ENCODE results near the gene PANK1. TPM values are rescaled to one million over a fixed set of nuclear protein-coding genes. Genes with fewer than 3 reads are reported as not detected.

The PANK1 gene
- total RNA-seq, 1 donor from 2014 or later = 38.0 TPM

DNA sequence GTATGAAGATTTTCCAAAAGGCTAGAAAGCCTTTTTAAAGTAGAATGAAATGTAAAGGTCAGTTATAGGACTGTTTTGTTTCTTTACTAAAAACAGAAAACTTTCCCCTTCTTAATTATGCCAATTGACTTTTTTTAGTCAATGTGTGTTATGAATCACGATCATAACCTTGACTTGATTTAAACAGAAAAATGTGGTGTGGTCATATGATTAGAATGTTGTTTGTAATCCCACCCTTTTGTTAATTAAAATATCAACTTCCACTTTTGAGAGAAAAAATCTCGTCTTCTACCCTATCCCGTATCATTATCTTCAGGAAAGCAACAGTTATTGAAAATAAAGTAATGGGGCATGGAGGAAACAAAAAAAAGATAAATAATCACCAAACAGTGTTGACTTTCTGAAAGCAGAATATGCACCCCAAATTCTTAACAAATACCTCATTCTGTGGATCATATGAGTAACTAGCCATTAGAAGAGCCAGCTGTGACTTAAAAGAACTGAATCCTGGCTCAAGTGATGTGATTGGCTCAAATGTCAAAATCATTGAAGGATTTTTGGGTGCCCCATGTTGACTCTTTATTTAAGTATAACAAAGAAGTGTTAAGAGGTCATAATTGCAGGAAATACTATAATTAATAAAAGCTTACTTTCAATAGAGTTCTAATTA is 77.3 kb downstream of the PANK1 start:
- Mint-ChIP-seq H3K27ac (no peak overlapping the region), H3K27me3 (no peaks in the 10 kb centered on the region), H3K36me3 (ENCODE audit: insufficient read depth) (peaks cover 1% of the 10 kb centered on the region), H3K9me3 (ENCODE audit: low read depth) (no peaks in the 10 kb centered on the region), H3K4me3 (ENCODE audit: low read depth) (no peak overlapping the region), H3K4me1 (ENCODE audit: low read depth) (peaks cover 19% of the 10 kb centered on the region)
- no peak for DNase-seq (ENCODE audit: low spot score, unreplicated experiment)
- TF ChIP-seq, protein P1, sequence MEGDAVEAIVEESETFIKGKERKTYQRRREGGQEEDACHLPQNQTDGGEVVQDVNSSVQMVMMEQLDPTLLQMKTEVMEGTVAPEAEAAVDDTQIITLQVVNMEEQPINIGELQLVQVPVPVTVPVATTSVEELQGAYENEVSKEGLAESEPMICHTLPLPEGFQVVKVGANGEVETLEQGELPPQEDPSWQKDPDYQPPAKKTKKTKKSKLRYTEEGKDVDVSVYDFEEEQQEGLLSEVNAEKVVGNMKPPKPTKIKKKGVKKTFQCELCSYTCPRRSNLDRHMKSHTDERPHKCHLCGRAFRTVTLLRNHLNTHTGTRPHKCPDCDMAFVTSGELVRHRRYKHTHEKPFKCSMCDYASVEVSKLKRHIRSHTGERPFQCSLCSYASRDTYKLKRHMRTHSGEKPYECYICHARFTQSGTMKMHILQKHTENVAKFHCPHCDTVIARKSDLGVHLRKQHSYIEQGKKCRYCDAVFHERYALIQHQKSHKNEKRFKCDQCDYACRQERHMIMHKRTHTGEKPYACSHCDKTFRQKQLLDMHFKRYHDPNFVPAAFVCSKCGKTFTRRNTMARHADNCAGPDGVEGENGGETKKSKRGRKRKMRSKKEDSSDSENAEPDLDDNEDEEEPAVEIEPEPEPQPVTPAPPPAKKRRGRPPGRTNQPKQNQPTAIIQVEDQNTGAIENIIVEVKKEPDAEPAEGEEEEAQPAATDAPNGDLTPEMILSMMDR (IDR thresholded peaks at IDR 0.05; ENCODE audit: unreplicated experiment) = no peak

DNA sequence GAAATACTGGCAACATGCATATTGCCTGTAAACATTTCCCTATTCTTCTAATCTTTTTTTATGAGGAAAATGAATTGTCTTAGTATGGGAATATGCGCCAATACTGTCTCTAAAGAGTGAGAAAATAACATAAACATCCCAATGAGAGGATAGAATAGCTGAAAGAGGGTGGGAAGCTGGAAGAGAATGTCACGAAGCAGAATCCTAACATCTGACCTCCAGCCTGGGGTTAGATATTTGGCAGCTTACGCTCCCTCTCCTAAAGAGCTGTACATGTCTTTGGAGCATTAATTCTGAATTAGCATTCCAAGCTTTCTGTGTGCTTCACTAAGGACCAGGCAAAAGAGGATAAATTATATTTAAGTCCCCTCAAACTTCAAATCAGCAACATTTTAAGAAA is 78.0 kb downstream of the PANK1 start:
- H3K36me3 Mint-ChIP-seq (ENCODE audit: insufficient read depth) = peaks cover under 1% of the 10 kb centered on the region
- H3K27me3 Mint-ChIP-seq = no peaks in the 10 kb centered on the region
- H3K4me1 Mint-ChIP-seq (ENCODE audit: low read depth) = peaks cover 26% of the 10 kb centered on the region
- no peak overlapping the region for H3K4me3 Mint-ChIP-seq (ENCODE audit: low read depth)
- H3K9me3 Mint-ChIP-seq (ENCODE audit: low read depth) = no peaks in the 10 kb centered on the region
- TF ChIP-seq, protein P1 (IDR thresholded peaks at IDR 0.05; ENCODE audit: unreplicated experiment) = no peak
- no peak overlapping the region for H3K27ac Mint-ChIP-seq
- no peak for DNase-seq (ENCODE audit: low spot score, unreplicated experiment)

DNA sequence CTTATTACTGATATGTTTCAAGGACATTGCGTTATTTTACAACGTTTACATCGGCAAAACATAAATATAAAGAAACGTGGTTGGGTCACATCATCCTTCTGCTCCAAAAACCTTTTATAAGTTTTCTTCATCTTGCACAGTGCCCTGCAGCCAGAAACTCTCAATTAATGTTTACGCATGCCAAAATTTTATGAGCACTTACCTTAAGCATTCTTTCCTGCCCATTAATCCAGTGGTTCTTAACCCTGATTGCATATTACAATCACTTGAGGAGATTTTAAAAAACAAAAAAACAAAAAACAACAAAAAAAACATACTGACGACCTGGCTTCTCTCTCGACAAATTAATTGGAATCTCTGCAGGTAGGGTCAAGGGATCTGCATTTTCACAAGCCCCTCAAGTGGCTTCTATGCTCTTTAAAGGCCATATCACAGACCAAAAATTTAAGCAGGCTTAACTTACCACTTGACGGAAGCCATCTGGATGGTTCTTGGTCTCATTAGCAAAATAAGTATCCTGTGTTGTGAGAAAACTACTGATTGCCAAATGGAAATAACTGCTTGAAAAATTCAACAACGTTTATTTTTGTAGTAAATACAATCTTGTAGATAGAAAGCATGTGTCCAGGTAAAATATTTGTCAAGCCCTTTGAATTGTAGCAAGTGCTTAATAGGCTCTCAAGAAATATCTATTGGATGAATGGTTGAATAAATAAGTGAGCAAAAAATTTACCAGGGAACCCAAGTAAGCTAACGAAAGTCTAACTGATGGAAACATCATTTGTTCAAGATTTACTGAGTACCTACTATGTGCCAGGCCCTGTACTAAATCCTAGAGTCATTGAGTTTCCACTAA is 78.7 kb downstream of the PANK1 start:
- peaks cover 32% of the 10 kb centered on the region for H3K4me1 Mint-ChIP-seq (ENCODE audit: low read depth)
- H3K27ac Mint-ChIP-seq = no peak overlapping the region
- H3K9me3 Mint-ChIP-seq (ENCODE audit: low read depth) = no peaks in the 10 kb centered on the region
- no peaks in the 10 kb centered on the region for H3K27me3 Mint-ChIP-seq
- no peaks in the 10 kb centered on the region for H3K36me3 Mint-ChIP-seq (ENCODE audit: insufficient read depth)
- no peak overlapping the region for H3K4me3 Mint-ChIP-seq (ENCODE audit: low read depth)
- DNase-seq (ENCODE audit: low spot score, unreplicated experiment) = no peak
- TF ChIP-seq, protein P1 (IDR thresholded peaks at IDR 0.05; ENCODE audit: unreplicated experiment) = no peak

DNA sequence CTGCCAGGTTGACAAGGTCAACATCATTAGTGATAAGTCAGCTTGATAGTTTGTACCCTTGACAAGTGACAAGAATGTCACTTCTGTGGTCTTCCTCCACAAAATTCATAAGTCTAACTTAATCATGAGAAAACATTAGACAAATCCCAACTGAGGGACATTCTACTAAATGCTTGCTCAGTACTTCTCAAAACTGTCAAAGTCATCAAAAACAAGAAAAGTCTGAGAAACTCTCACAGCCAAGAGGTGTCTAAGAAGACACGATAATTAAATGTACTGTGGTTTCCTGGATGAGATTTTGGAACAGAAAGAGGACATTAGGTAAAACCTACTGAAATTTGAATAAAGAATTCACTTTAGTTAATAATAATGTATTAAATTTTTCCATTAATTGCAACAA is 79.9 kb downstream of the PANK1 start:
- Mint-ChIP-seq H3K4me1 (ENCODE audit: low read depth) (peaks cover 34% of the 10 kb centered on the region), H3K36me3 (ENCODE audit: insufficient read depth) (no peaks in the 10 kb centered on the region), H3K27ac (no peak overlapping the region), H3K9me3 (ENCODE audit: low read depth) (no peaks in the 10 kb centered on the region), H3K4me3 (ENCODE audit: low read depth) (no peak overlapping the region), H3K27me3 (no peaks in the 10 kb centered on the region)
- no peak for DNase-seq (ENCODE audit: low spot score, unreplicated experiment)
- TF ChIP-seq, protein P1 (IDR thresholded peaks at IDR 0.05; ENCODE audit: unreplicated experiment) = no peak

DNA sequence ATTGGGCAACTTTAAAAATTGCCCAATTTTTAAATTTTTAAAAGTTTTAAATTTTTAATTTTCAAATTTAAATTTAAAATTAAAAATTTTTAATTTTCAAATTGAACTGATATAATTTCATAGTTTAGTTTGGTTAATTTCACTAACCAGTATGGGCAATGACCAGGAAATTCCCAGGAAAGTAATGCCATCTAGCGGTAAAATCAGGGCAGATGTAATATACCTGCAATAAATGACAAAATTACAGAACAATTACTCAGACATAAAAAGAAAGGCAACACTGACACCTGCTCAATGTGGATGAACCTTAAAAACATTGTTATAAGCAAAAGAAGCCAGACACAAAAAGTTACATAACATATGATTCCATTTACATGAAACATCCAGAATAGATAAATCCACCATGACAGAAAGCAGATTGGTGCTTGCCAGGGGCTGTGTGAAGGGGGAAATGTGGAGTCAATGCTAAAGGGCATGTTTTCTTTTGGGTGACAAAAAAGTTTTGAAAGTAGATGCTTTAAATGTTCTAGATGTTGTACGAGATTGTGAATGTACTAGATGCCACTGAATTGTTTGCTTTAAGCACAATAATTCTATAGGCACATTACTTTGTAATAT is 81.1 kb downstream of the PANK1 start:
- Mint-ChIP-seq H3K27me3 (no peaks in the 10 kb centered on the region), H3K9me3 (ENCODE audit: low read depth) (no peaks in the 10 kb centered on the region), H3K36me3 (ENCODE audit: insufficient read depth) (no peaks in the 10 kb centered on the region), H3K4me1 (ENCODE audit: low read depth) (peaks cover 34% of the 10 kb centered on the region), H3K27ac (no peak overlapping the region), H3K4me3 (ENCODE audit: low read depth) (no peak overlapping the region)
- TF ChIP-seq, protein P1 (IDR thresholded peaks at IDR 0.05; ENCODE audit: unreplicated experiment) = peak; percentile 88
- no peak for DNase-seq (ENCODE audit: low spot score, unreplicated experiment)

Data from progenitor cell of endocrine pancreas (in vitro differentiated cells).